Endothelial cell of umbilical vein (primary cell): Measurements from ENCODE around the gene KCNAB2. TPM values are rescaled to one million over a fixed set of nuclear protein-coding genes. Genes with fewer than 3 reads are reported as not detected.

Source experiments
- BruUV-seq: library from RNA; stranded (reverse); fragments of 400-500 nt; replicated peaks from 2 replicates; lab custom pipeline; 2021; lab: Mats Ljungman, UMichigan
- CTCF ChIA-PET: fragments of 300-600, 350-600 bp; sonication (Branson Sonifier 250); formaldehyde crosslinking; loops from one replicate; lab custom pipeline; 2021; ENCODE audit warnings: antibody characterized with exemption, inconsistent platforms; lab: Charles Lee
- POLR2A ChIA-PET: fragments of 300-600, 350-600 bp; sonication (Branson Sonifier 250); formaldehyde crosslinking; loops from one replicate; lab custom pipeline; 2021; ENCODE audit warnings: antibody characterized with exemption, inconsistent platforms; lab: Charles Lee
- DNase-seq: peaks from one replicate; pipeline ENCODE4 v3.0.0-alpha.2; 2011; ENCODE audit warnings: low read depth, low spot score
- FAIRE-seq: peaks from 2 replicates; lab custom pipeline; 2011; peaks lifted over from hg19 to GRCh38; lab: Jason Lieb, UNC
- H2AFZ ChIP-seq: 2 replicates; pipeline ENCODE4 v1.6.0; 2012; ENCODE audit warnings: low read depth, low read length, control low read depth, inconsistent platforms
- H3K27ac ChIP-seq: 2 replicates; pipeline ENCODE4 v1.5.1; 2011; ENCODE audit warnings: low read depth, mild to moderate bottlenecking, control low read depth, low read length, moderate library complexity; ENCODE audit not compliant: insufficient read depth
- H3K27me3 ChIP-seq, 2 experiments: 2 replicates each; pipeline versions ENCODE4 v1.6.0 to v1.6.1; 2011; ENCODE audit warnings: low read length in 2 of 2, mixed read lengths in 1 of 2; ENCODE audit not compliant: control insufficient read depth in 2 of 2, insufficient read depth in 2 of 2
- H3K36me3 ChIP-seq, 2 experiments: 2 replicates in 1 of 2; 3 replicates in 1 of 2; pipeline ENCODE4 v1.5.1; 2011; ENCODE audit warnings: low read length in 2 of 2, mild to moderate bottlenecking in 1 of 2, moderate library complexity in 1 of 2; ENCODE audit not compliant: control insufficient read depth in 2 of 2, insufficient read depth in 2 of 2; ENCODE audit errors: extremely low read depth in 1 of 2
- H3K4me1 ChIP-seq: 3 replicates; pipeline ENCODE4 v1.5.1; 2011; ENCODE audit warnings: mild to moderate bottlenecking, low read length; ENCODE audit not compliant: control insufficient read depth, insufficient read depth; ENCODE audit errors: extremely low read depth
- H3K4me2 ChIP-seq: 2 replicates; pipeline ENCODE4 v1.6.1; 2011; ENCODE audit warnings: low read length, control low read depth, mixed read lengths; ENCODE audit not compliant: insufficient read depth
- H3K4me3 ChIP-seq, 3 experiments: fragments of 200-600 bp in 1 of 3; sonication (generic), shearing (Covaris generic) in 1 of 3; replicated peaks in 1 of 3; 2 replicates each; pipeline ENCODE4 v1.5.1; 2011 to 2016; ENCODE audit warnings: control low read depth in 3 of 3, low read length in 3 of 3, mild to moderate bottlenecking in 2 of 3, inconsistent platforms in 1 of 3, low read depth in 1 of 3, moderate library complexity in 1 of 3; ENCODE audit not compliant: insufficient read depth in 1 of 3
- H3K79me2 ChIP-seq: 2 replicates; pipeline ENCODE4 v1.6.0; 2012; ENCODE audit warnings: low read length, inconsistent platforms; ENCODE audit not compliant: control insufficient read depth, insufficient read depth
- H3K9ac ChIP-seq: replicated peaks from 2 replicates; pipeline ENCODE3; 2011; ENCODE audit warnings: low read length, control low read depth; ENCODE audit not compliant: insufficient read depth; ENCODE audit errors: extremely low read depth
- H3K9me1 ChIP-seq: replicated peaks from 3 replicates; pipeline ENCODE4 v1.6.0; 2011; ENCODE audit warnings: mild to moderate bottlenecking, low read length; ENCODE audit not compliant: control insufficient read depth, insufficient read depth; ENCODE audit errors: extremely low read depth
- H3K9me3 ChIP-seq: replicated peaks from 2 replicates; pipeline ENCODE4 v1.5.1; 2012; ENCODE audit warnings: low read length, inconsistent platforms; ENCODE audit not compliant: control insufficient read depth, insufficient read depth
- H4K20me1 ChIP-seq: replicated peaks from 2 replicates; pipeline ENCODE3; 2011; ENCODE audit warnings: mild to moderate bottlenecking, low read length; ENCODE audit not compliant: control insufficient read depth, insufficient read depth; ENCODE audit errors: extremely low read depth
- CTCF ChIP-seq, 2 donors: IDR thresholded peaks; 1 replicate in 1 of 2; 2 replicates in 1 of 2; pipeline ENCODE4 v1.5.1; 2011; ENCODE audit warnings: low read length in 2 of 2, mild to moderate bottlenecking in 2 of 2, moderate library complexity in 2 of 2, control low read depth in 1 of 2, inconsistent platforms in 1 of 2, low read depth in 1 of 2; ENCODE audit not compliant: insufficient read depth in 1 of 2; ENCODE audit errors: extremely low read depth in 1 of 2
- EZH2 ChIP-seq: IDR thresholded peaks from 2 replicates; pipeline ENCODE4 v1.6.1; 2012; ENCODE audit warnings: borderline replicate concordance, low read depth, mild to moderate bottlenecking, moderate library complexity, low read length, inconsistent platforms; ENCODE audit not compliant: severe bottlenecking
- FOS ChIP-seq: IDR thresholded peaks from 2 replicates; pipeline ENCODE4 v1.6.1; 2011; ENCODE audit warnings: mild to moderate bottlenecking, low read length, moderate library complexity, borderline replicate concordance; ENCODE audit not compliant: insufficient read depth
- GATA2 ChIP-seq: IDR thresholded peaks from 2 replicates; pipeline ENCODE4 v1.7.0; 2011; ENCODE audit warnings: low read depth, mild to moderate bottlenecking, moderate library complexity, mixed read lengths, low read length; ENCODE audit not compliant: insufficient read length, insufficient read depth
- JUN ChIP-seq: IDR thresholded peaks from 2 replicates; pipeline ENCODE4 v1.6.1; 2011; ENCODE audit warnings: borderline replicate concordance, low read depth; ENCODE audit not compliant: insufficient read length, insufficient read depth
- MAX ChIP-seq: IDR thresholded peaks from 2 replicates; pipeline ENCODE4 v1.6.1; 2011; ENCODE audit not compliant: insufficient read depth, insufficient read length
- MYC ChIP-seq: IDR thresholded peaks from one replicate; pipeline ENCODE4 v1.6.1; 2011; ENCODE audit warnings: mild to moderate bottlenecking, low read depth, low read length
- POLR2A ChIP-seq: IDR thresholded peaks from 2 replicates; pipeline ENCODE4 v1.6.1; 2012; ENCODE audit warnings: low read depth, mild to moderate bottlenecking, control low read depth, low read length
- POLR2AphosphoS5 ChIP-seq: IDR thresholded peaks from 2 replicates; pipeline ENCODE4 v1.6.1; 2012; ENCODE audit warnings: low read depth, mild to moderate bottlenecking, control low read depth, low read length, moderate library complexity; ENCODE audit not compliant: insufficient read depth
- dilution Hi-C: fragments of 300-500 bp; cut with MboI; formaldehyde crosslinking; loops from one replicate; pipeline ENCODE4 v1.15.0; 2019; ENCODE audit warnings: low sequenced_read_pairs; ENCODE audit not compliant: extremely low pct_ligation_motif_present
- intact Hi-C: fragments of 100-400 bp; cut with micrococcal nuclease; formaldehyde crosslinking; loops from one replicate; pipeline ENCODE4 v1.10.0; 2022
- polyA plus RNA-seq, 4 experiments: library from polyadenylated mRNA; depleted of rRNA in 3 of 4; stranded (reverse) in 3 of 4; unstranded in 1 of 4; fragments of >200 nt; gene quantifications; 2 replicates each; pipeline versions ENCODE4 v1.2.1 to v1.2.3, GENCODE V29; 2011 to 2012; ENCODE audit warnings: missing spikeins in 1 of 4
- total RNA-seq: library from RNA; stranded (reverse); gene quantifications from 2 replicates; pipeline ENCODE4 v1.2.3, GENCODE V29; 2021

KCNAB2 gene
- total and polyA plus RNA-seq, 2 donors (not counting 3 experiments of a cell fraction or from before 2014, with no cell fraction given) = 2.4 to 3.8 TPM

- no peaks in the 10 kb centered on the region for H3K79me2 ChIP-seq
- BruUV-seq = no TSS peak
- no peak overlapping the region for H3K27ac ChIP-seq
- intact Hi-C loops (no loop called here), dilution Hi-C loops (no loop called here)
- H4K20me1 ChIP-seq = no peaks in the 10 kb centered on the region
- no peak overlapping the region for H3K9ac ChIP-seq
- H3K9me1 ChIP-seq = no peaks in the 10 kb centered on the region
- CTCF ChIA-PET = no interaction called here
- H3K4me2 ChIP-seq = no peak overlapping the region
- no peak for FAIRE-seq
- no peak for TF ChIP-seq FOS
- no peak for TF ChIP-seq EZH2
- TF ChIP-seq POLR2A = no peak
- TF ChIP-seq POLR2AphosphoS5 = no peak
- no peak overlapping the region for H2AFZ ChIP-seq
- POLR2A ChIA-PET = no interaction called here
- H3K36me3 ChIP-seq = no peaks in the 10 kb centered on the region
- no peaks in the 10 kb centered on the region for H3K27me3 ChIP-seq
- H3K9me3 ChIP-seq = no peaks in the 10 kb centered on the region
- DNase-seq = no peak
- no peaks in the 10 kb centered on the region for H3K4me1 ChIP-seq
- no peak overlapping the region for H3K4me3 ChIP-seq
These were observed 78.7 kb downstream of the KCNAB2 start for GRCh38 chr1:6124341-6124740.

- no peak overlapping the region for H3K9ac ChIP-seq
These were observed 79.2 kb downstream of the KCNAB2 start for GRCh38 chr1:6124746-6125365.

More at GRCh38 chr1:6124746-6125365, 79.2 kb downstream of the KCNAB2 start:
- intact Hi-C loops (no loop called here), dilution Hi-C loops (no loop called here)
- Histone ChIP-seq H3K27ac (no peak overlapping the region), H3K27me3 (no peaks in the 10 kb centered on the region), H3K9me1 (no peaks in the 10 kb centered on the region), H3K4me2 (no peak overlapping the region), H3K36me3 (no peaks in the 10 kb centered on the region), H3K4me1 (no peaks in the 10 kb centered on the region), H3K79me2 (no peaks in the 10 kb centered on the region), H4K20me1 (no peaks in the 10 kb centered on the region), H2AFZ (no peak overlapping the region), H3K9me3 (no peaks in the 10 kb centered on the region), H3K4me3 (no peak overlapping the region)
- no TSS peak for BruUV-seq
- no peak for TF ChIP-seq POLR2AphosphoS5
- no peak for TF ChIP-seq MYC
- no peak for TF ChIP-seq CTCF (IDR thresholded peaks at IDR 0.05; ENCODE audit: extremely low read depth in 1 of 2, insufficient read depth in 1 of 2, low read depth in 1 of 2, low read length in 2 of 2)
- TF ChIP-seq JUN = no peak
- TF ChIP-seq GATA2 = no peak
- TF ChIP-seq MAX = no peak
- no peak for TF ChIP-seq FOS
- no peak for TF ChIP-seq POLR2A
- no peak for TF ChIP-seq EZH2
- FAIRE-seq = no peak
- no peak for DNase-seq
- ChIA-PET POLR2A (no interaction called here), CTCF (no interaction called here)
